Measurements from ENCODE around the gene AHR.

Gene AHR

DNA sequence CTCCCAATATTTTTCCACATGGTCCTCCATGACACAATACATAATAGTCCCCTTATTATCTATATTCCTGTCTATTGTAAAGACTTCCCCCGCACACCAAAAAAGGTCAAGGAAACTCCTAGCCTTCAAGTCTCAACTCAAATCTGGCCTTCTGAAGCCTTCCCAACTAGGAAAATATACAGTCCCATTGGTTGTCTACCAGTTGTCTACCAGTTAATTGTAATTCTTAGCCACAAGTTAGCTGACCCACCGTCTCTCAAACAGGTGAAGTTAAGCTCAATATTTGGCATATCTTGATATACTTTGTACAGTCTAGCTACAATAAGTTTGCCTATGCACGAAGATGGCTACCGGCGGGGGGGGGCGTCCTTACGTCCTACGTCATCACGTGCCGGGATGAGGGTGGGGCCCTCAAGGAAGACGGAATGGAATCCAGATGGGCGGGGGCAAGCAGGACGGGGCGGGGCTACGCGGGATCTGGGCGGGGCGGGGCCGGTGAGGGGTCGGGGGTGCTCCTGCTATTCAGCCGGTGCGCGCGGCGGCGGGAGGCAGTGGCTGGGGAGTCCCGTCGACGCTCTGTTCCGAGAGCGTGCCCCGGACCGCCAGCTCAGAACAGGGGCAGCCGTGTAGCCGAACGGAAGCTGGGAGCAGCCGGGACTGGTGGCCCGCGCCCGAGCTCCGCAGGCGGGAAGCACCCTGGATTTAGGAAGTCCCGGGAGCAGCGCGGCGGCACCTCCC is at the start of gene AHR:
TSS of gene AHR (plus strand) at position 551 of the 738 bp plus-strand sequence. CDS start 613 bp downstream, outside the sequence.
- no peak for FAIRE-seq

DNA sequence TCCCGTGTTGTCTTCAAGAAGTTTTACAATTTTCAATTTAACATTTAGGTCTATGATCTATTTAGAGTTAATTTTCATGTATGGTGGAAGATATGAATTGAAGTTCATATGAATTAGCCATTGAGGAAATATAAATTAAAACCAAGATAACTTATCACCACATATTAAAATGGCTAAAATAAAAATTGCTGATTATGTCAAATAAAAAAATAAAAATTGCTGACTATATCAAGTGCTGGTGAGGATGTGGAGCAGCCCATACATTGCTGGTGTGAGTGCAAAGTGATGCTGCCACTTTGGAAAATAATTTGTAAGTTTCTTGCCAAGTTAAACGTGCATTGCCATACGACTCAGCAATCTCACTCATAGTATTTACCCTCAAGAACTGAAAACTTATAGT is 44.6 kb upstream of the AHR start:
- no peak for FAIRE-seq

GRCh38 chr7:17255926-17256325 is 42.5 kb upstream of the AHR start:
- no peak for FAIRE-seq

- FAIRE-seq: no peak
Measured at GRCh38 chr7:17256375-17256774, 42.1 kb upstream of the AHR start.

DNA sequence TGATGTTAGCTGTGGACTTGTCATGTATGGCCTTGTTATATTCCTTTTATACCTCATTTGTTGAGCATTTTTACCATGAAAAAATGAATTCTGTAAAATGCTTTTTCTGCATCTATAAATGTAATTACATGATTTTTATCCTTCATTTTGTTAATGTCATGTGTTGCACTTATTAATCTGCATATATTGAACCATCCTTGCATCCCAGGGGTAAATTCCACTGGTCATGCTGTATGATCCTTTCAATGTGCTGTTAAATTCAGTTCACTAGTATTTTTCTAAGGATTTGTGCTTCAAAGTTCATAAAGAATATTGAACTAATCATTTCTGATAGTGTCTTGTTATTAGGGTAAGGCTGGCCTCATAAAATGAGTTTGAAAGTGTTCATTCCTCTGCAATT is 31.9 kb upstream of the AHR start:
- no peak for FAIRE-seq

GRCh38 chr7:17269341-17270221 is 28.9 kb upstream of the AHR start:
- FAIRE-seq: no peak

DNA sequence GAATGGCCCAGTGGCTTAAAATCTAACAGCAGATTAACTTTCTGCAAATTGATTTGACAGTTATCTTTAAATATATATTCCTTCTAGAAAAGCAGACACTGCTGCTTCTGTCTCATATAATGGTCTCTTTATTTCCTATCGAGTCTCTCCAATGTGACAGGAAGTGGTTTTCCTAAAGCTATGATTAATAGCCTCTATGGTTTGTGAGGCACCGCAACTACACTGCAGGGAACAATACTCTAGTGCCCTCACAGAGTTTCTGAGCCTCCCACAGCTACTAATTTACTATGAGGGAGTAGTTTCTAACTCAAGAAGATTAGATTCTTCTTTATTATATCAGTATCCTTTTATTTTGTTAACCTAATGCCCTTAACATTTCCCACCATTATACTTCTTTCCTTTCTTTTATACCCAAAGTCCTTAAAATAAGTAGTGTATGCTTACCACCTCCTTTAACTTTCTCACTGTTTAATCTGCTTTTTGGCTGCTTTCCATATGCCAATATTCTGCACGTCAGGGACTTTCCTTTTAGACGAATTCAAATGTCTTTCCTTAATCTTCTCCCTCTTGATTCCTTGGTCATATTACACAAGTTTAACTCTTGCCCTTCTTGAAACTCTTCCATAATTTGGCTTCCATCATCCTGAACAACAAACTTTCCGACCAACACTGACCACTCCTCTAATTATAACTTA is 23.8 kb upstream of the AHR start:
- FAIRE-seq: no peak

GRCh38 chr7:17275749-17276671 is 22.4 kb upstream of the AHR start:
- no peak for FAIRE-seq

DNA sequence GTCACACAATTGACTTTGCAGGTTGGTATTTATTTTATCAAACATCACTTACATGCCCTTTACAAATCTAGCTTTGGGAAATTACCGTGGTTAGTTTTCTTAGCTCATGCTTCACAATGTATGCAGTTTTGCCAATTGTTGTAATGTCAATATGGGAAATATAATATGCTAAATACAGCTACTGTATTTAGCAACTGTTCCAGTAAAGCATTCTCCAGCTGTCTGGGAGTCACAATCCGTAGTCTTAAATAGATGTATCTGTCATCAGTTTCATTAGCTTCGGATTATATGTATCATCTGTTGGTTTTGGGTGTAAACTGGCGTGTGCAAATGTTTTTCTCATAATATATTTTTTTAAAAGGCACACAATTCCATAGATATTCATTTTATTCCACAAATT is 19.4 kb upstream of the AHR start:
- FAIRE-seq: no peak

DNA sequence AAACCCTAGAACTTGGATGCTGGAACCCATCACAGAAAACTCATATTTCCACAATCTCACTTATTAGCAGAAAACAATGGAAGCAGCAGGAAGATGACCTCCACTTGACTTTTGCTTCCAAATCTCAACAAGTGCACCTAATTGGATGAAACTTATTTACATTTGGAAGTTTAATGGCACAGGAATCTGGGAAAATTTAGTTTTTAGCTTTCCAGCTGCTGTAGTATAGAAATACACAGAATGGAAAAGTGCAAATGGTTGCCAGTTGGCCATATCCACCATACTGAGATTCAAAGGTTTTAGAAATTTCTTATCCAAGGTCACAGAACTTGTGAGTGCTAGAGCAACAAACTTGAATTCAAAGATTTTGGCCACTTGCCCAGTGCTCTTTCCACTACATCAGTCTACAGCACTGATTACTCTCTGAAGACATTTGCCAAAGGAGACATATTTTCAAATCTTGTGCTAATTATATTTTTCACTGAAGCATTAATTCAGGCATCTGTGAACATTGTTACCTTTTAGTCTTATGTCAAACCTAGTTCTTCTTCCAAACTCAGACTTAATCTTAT is 9.3 kb upstream of the AHR start:
- FAIRE-seq: no peak

- FAIRE-seq: no peak
Measured at GRCh38 chr7:17292843-17293242, 5.6 kb upstream of the AHR start.

- no peak for FAIRE-seq
Measured at GRCh38 chr7:17293481-17293880, 5.0 kb upstream of the AHR start.

DNA sequence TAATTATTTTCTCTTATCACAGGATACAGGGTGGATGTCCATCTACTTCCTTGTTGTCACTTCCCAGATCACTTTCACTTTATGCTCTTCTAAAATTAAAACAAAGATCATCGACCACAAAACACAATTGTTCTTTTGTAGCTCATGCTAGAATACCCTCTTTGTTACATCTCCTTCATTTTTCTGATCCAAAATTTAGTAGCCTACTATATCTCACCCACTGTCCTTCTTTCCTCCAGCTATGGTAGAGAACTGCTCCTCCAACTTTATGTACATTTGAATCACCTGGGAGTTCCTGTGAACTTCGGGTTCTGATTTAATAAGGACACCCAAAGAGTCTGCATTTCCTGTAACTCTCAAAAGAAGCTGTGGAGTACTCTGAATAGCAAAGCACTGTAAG is 1.2 kb upstream of the AHR start:
- FAIRE-seq: no peak

DNA sequence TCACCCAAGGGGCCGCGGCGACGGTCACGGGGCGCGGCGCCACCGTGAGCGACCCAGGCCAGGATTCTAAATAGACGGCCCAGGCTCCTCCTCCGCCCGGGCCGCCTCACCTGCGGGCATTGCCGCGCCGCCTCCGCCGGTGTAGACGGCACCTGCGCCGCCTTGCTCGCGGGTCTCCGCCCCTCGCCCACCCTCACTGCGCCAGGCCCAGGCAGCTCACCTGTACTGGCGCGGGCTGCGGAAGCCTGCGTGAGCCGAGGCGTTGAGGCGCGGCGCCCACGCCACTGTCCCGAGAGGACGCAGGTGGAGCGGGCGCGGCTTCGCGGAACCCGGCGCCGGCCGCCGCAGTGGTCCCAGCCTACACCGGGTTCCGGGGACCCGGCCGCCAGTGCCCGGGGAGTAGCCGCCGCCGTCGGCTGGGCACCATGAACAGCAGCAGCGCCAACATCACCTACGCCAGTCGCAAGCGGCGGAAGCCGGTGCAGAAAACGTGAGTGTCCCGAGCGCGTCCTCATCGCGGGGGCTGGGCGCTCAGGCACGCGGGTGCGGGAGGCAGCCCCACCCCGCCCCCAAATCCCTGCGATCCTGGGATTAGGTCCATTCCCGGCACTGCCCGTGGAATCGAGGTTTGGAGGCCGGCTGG is 509 bp downstream of the AHR start:
- no peak for FAIRE-seq

DNA sequence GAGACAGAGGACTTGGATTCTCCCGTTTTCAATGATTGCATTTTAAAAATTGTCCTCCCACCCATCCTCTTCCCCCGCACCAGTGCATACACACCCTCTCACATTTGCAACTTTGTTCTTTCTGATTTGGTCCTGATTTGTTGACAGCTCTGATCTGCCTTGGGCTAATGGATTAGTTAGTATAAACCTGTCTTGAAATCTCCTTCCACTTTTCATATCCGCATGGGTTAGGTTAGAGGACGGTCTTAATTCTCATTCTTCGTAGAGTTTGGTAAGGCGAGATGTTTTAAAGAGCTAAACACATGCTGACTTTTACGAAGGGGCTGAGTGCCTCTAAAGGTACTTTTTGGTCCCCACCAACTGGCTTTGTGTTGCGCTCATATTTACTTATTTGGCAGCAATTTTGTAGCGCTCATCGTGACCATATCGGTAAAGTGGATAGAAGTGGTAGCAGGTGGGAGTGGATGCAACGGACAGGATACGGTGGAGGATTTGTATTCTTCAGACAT is 1.1 kb downstream of the AHR start:
- FAIRE-seq: no peak

GRCh38 chr7:17300012-17300411 is 1.6 kb downstream of the AHR start:
- no peak for FAIRE-seq

DNA sequence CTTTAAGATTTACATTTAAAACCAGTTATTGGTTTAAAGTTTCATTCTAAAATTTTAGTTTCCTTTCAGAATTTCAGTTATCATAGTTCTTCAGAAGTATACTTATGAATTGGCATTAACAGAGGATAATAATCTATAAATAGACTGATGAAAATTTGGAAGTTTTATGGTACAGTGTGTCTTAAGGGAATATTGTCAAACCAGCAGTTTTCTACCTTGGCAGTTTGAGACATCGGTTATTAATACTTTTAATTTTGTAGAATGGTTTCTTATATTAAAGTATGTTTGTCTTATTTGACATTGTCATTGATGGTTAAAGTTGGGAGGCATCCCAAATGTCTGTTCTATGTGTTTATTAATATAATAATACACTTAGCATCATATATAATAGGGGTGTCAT is 2.0 kb downstream of the AHR start:
- FAIRE-seq: no peak

DNA sequence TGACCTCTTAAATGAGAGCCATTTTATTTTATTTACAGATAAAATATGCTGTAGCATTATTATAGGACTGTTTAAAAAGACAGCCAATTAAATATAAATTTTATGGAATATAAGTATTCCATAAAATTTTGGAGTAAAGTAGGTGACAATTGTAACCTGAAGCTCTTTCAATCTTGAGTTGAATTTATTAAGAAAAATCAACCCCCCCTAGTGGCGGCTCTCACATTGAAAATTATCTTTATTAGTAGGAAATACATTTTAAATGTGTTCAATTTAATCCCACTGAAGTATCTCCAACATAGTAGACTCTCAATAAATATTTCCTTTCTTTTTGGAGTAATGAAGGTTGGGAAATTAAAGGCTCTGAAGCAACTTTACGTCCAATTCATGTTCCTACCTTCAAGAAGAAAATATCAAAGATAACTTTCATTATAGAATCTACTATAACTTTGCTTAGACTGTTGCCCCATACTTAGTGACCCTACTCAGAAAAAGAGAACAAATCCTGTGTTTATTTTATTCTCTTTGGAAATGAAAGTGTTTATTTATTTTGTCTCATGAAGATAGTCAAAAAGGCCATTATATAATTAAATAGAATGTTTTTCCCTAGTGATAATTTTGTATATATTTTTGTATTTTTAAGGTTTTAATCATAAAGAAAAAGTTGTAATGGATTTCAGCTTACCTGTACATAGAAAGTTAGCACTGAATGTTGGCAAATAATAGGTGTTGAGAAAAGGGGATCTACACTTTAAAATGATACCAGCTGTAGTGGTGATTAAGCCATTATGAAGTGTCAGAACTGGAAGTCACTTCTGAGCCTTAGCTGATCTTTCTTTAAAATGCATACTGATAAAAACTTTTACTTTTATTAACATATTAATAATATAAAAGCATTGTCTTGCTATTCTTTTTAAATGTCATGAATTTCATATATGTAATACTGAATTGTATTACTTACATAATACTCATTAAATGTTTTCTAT is 3.3 kb downstream of the AHR start:
- peak; percentile 45 for FAIRE-seq

GRCh38 chr7:17302575-17303142 is 4.2 kb downstream of the AHR start:
- no peak for FAIRE-seq

GRCh38 chr7:17304926-17305325 is 6.5 kb downstream of the AHR start:
- no peak for FAIRE-seq

Data from TTC549 (cell line).